ENCODE measurements around the gene MAGEA2.
"Not testable (repeated sequence)": the region's sequence is repeated elsewhere in the genome, so short reads cannot be mapped to it uniquely, and the experiment has no call there.

- not testable (repeated sequence) for TF ChIP-seq BHLHE40 (IDR thresholded peaks at IDR 0.05; ENCODE audit: borderline replicate concordance); SP1 (IDR thresholded peaks at IDR 0.05); FOXA1 (IDR thresholded peaks at IDR 0.05); SUZ12 (IDR thresholded peaks at IDR 0.05); FOXM1 (IDR thresholded peaks at IDR 0.05; ENCODE audit: borderline replicate concordance); NFRKB (IDR thresholded peaks at IDR 0.05); ELF4 (IDR thresholded peaks at IDR 0.05); HDGF (IDR thresholded peaks at IDR 0.05; ENCODE audit: borderline replicate concordance); TARDBP (IDR thresholded peaks at IDR 0.05)
Observed at GRCh38 chrX:152754871-152755270, 1.2 kb upstream of the MAGEA2 start.
